DOHH2 (cell line): ENCODE results near the gene HIVEP1.

Experiments
- CTCF ChIP-seq: fragments of 200-600 bp; sonication (generic); IDR thresholded peaks from one replicate; pipeline ENCODE4 v1.5.1; 2014; ENCODE audit warnings: antibody characterized with exemption, mild to moderate bottlenecking, low read depth, low read length; ENCODE audit not compliant: poor library complexity, severe bottlenecking
- EZH2phosphoT487 ChIP-seq: fragments of 200-600 bp; sonication (generic); IDR thresholded peaks from 2 replicates; pipeline ENCODE4 v1.6.1; 2017; ENCODE audit warnings: borderline replicate concordance, mild to moderate bottlenecking, antibody characterized with exemption, low read length, moderate library complexity, mixed read lengths

DNA sequence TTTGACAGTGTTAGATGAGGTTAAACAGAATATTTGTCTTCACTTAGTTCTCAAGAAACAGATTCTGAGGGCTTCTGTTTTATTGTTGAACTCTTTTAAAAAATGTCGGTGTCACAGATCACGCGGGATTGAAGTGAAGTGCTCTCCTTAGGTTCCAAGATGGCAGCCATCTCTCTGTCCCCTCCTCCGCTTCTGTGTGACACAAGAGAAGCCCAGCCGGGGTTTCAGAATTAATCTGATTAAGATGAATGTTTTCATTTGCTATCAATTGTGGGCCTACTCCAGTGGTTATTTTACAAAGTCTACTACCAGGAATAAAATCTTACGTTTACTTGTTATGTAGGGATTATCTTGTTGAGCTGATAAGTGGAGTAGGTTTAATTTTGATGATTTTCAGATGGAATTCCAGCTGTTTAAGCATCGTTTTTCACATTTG is 10.9 kb downstream of the HIVEP1 start:
- TF ChIP-seq CTCF (no peak), EZH2phosphoT487 (no peak)
